Thoracic aorta (tissue), 2 donors: Measurements from ENCODE around the gene GPR4. TPM values are rescaled to one million over a fixed set of nuclear protein-coding genes. Genes with fewer than 3 reads are reported as not detected.

ENCODE experiments used
- ATAC-seq: fragments of 150-250 bp; one replicate; pipeline ENCODE4 v1.8.0; 2017; ENCODE audit warnings: low read depth; ENCODE audit not compliant: insufficient number of reproducible peaks, low FRiP score
- DNase-seq: peaks from one replicate; pipeline ENCODE4 v3.0.0-alpha.2; 2020; ENCODE audit warnings: low spot score
- H3K27ac ChIP-seq, 2 donors: fragments of 200-600 bp; sonication (generic); 1 replicate in 1 of 2; 2 replicates in 1 of 2; pipeline ENCODE4 v1.5.1; 2016; ENCODE audit warnings: mild to moderate bottlenecking in 2 of 2, moderate library complexity in 2 of 2
- H3K27me3 ChIP-seq: fragments of 200-600 bp; sonication (generic); replicated peaks from 2 replicates; pipeline ENCODE4 v1.6.0; 2016; ENCODE audit warnings: mild to moderate bottlenecking; ENCODE audit not compliant: insufficient read depth
- H3K36me3 ChIP-seq: fragments of 200-600 bp; sonication (generic); one replicate; pipeline ENCODE4 v1.5.1; 2016
- H3K4me1 ChIP-seq, 2 donors: fragments of 200-600 bp; sonication (generic); 1 replicate in 1 of 2; 2 replicates in 1 of 2; pipeline versions ENCODE4 v1.5.1 to v1.6.0; 2016; ENCODE audit warnings: low read depth in 2 of 2, mild to moderate bottlenecking in 1 of 2; ENCODE audit not compliant: control insufficient read depth in 1 of 2
- H3K4me3 ChIP-seq: fragments of 200-600 bp; sonication (generic); 2 replicates; pipeline ENCODE4 v1.5.1; 2016; ENCODE audit warnings: mild to moderate bottlenecking
- H3K9me3 ChIP-seq: fragments of 200-600 bp; sonication (generic); 2 replicates; pipeline ENCODE4 v1.5.1; 2016
- total RNA-seq, 2 donors: library from RNA; depleted of rRNA; stranded (reverse); fragments of >200 nt; gene quantifications; one replicate each; pipeline versions ENCODE4 v1.1.0 to v1.2.3, GENCODE V29; 2016
- TF ChIP-seq, protein P1 (sequence below): fragments of 200-600 bp; sonication (generic); IDR thresholded peaks from one replicate; pipeline ENCODE4 v1.5.1; 2019; ENCODE audit warnings: antibody characterized with exemption

Gene GPR4
- total RNA-seq, 2 donors from 2014 or later, result 5.1 to 6.6 TPM

- no peaks in the 10 kb centered on the region for H3K9me3 ChIP-seq
- DNase-seq, result no peak
- no peak overlapping the region for H3K27ac ChIP-seq
- H3K4me3 ChIP-seq, result no peak overlapping the region
- H3K27me3 ChIP-seq, result no peaks in the 10 kb centered on the region
- H3K4me1 ChIP-seq, result peaks cover 0 to 13% of the 10 kb centered on the region in 2 donors
- no peak for ATAC-seq
- H3K36me3 ChIP-seq, result no peaks in the 10 kb centered on the region
- TF ChIP-seq, protein P1, sequence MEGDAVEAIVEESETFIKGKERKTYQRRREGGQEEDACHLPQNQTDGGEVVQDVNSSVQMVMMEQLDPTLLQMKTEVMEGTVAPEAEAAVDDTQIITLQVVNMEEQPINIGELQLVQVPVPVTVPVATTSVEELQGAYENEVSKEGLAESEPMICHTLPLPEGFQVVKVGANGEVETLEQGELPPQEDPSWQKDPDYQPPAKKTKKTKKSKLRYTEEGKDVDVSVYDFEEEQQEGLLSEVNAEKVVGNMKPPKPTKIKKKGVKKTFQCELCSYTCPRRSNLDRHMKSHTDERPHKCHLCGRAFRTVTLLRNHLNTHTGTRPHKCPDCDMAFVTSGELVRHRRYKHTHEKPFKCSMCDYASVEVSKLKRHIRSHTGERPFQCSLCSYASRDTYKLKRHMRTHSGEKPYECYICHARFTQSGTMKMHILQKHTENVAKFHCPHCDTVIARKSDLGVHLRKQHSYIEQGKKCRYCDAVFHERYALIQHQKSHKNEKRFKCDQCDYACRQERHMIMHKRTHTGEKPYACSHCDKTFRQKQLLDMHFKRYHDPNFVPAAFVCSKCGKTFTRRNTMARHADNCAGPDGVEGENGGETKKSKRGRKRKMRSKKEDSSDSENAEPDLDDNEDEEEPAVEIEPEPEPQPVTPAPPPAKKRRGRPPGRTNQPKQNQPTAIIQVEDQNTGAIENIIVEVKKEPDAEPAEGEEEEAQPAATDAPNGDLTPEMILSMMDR, result no peak
Measured at GRCh38 chr19:45571457-45572220, 30.4 kb downstream of the GPR4 start.

DNA sequence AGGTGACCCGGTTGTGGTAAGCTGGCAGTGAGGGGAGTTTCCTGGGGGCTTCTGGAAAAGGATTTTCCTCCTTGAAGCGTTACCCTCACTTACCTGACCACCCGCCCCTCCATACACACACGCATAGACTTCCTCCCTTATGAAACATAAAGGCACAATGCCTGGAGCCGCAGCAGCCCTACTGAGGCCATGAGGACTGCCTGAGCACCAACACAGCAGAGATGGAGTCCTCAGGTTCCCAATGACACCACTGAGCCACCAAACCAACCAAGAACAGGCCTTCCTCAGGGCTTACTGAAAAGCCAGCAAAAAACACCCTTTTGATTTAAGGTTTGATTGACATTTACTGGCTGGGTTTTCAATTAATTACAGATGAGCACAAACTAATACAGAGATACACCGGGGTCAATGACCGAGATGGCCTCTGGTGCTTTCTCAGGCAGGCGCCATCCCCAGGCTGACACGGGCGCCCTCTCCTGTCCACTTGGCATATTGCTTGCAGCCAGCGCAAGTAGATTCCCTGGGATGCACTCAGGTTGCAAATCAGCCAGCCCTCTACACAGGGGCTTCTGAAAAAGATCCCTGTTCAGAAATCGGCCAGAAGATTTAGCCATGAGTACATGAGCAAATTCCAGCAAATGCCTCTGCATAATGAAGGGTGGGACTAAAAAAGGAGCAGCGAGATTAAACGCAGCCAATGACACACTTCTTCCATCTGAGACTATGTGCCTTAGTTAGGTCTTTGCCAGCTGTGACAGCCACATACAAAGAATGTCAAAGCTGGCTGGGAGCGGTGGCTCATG, 32.2 kb downstream of the GPR4 start:
- no peak for DNase-seq
- H3K9me3 ChIP-seq, result no peaks in the 10 kb centered on the region
- ATAC-seq, result no peak

DNA sequence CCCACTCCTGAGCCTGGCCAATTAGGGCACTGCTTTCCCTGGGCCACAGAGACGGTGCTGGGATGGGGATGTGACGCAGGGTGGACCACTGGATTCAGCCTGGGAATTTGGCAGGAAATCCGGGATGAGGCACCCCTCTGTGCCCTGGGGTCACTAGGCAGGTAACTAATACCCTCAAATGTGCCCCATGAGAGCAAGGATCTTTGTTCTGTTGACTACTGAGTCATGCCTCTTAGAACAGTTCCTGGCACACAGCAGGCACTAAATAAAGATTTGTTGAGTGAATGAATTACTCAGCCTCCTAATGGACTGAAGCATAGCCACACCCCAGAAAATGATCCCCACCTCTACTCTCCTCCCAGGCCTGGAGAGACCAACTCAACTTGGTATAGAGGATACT, 33.3 kb downstream of the GPR4 start:
- no peaks in the 10 kb centered on the region for H3K9me3 ChIP-seq
- ATAC-seq (peak; percentile 50), DNase-seq (no peak)
- H3K4me3 ChIP-seq, result no peak overlapping the region
- H3K4me1 ChIP-seq, result peaks cover 0 to 13% of the 10 kb centered on the region in 2 donors
- TF ChIP-seq, protein P1, result no peak
- H3K27me3 ChIP-seq, result no peaks in the 10 kb centered on the region
- H3K27ac ChIP-seq, result no peak overlapping the region
- no peaks in the 10 kb centered on the region for H3K36me3 ChIP-seq

More for the DNA sequence above, 32.2 kb downstream of the GPR4 start:
- Histone ChIP-seq H3K36me3 (no peaks in the 10 kb centered on the region), H3K27ac (peak overlapping the region in 1 of 2 donors; percentile 39), H3K27me3 (no peaks in the 10 kb centered on the region), H3K4me3 (no peak overlapping the region), H3K4me1 (peaks cover 0 to 13% of the 10 kb centered on the region in 2 donors)
- TF ChIP-seq, protein P1, result peak; percentile 62

GRCh38 chr19:45567609-45568008, 34.4 kb downstream of the GPR4 start:
- Histone ChIP-seq H3K27me3 (no peaks in the 10 kb centered on the region), H3K4me3 (no peak overlapping the region), H3K36me3 (no peaks in the 10 kb centered on the region), H3K4me1 (peaks cover 0 to 13% of the 10 kb centered on the region in 2 donors), H3K27ac (no peak overlapping the region), H3K9me3 (no peaks in the 10 kb centered on the region)
- no peak for DNase-seq
- TF ChIP-seq, protein P1, result no peak
- no peak for ATAC-seq

DNA sequence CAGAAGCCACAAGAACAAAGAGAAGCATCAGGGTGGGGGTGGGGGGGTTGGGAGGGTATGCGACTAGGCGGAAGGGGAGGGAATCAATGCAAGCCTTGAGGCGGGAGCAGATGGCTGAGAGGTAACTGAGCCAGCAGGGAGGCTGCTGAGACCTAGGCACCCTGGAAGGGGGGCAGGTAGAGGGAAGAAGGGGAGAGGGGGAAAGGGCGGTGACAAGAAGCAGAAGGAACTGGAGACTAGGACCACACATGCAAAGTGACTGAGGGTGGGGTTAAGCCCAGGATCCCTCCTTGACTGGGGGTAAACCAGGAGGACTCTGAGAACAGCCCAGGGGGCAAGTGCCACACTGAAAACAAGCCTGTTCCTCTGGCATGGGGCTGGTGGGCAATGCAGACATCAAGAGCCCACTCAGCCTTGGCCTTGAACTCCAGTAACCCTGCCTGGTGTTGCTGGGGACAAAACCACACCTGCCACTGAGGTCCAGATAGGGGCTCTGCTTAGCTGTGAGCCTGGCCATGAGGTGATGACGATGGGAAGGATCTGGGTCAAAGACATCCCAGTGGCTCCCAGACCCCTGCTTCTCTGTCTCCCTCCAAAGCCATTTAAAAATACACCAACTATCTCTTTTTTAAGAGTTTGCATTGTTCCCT, 37.8 kb downstream of the GPR4 start:
- no peak for DNase-seq
- H3K27me3 ChIP-seq, result no peaks in the 10 kb centered on the region
- TF ChIP-seq, protein P1, result no peak
- no peaks in the 10 kb centered on the region for H3K9me3 ChIP-seq
- no peak for ATAC-seq
- peaks cover 0 to 4% of the 10 kb centered on the region in 2 donors for H3K4me1 ChIP-seq
- H3K27ac ChIP-seq, result no peak overlapping the region
- no peak overlapping the region for H3K4me3 ChIP-seq
- no peaks in the 10 kb centered on the region for H3K36me3 ChIP-seq
